ENCODE data around the gene NUSAP1. TPM values are rescaled to one million over a fixed set of nuclear protein-coding genes. Genes with fewer than 3 reads are reported as not detected.

The NUSAP1 gene
- total and polyA plus RNA-seq, 10 of the 15 experiments (the other 5 are each of a cell fraction or from before 2014, with no cell fraction given), result 158 to 315 (median 229) TPM

- TF ChIP-seq ATF2 (IDR thresholded peaks at IDR 0.05; ENCODE audit: low read length), result no peak
- no peak for TF ChIP-seq CHD4 (IDR thresholded peaks at IDR 0.05)
- TF ChIP-seq, protein P1, sequence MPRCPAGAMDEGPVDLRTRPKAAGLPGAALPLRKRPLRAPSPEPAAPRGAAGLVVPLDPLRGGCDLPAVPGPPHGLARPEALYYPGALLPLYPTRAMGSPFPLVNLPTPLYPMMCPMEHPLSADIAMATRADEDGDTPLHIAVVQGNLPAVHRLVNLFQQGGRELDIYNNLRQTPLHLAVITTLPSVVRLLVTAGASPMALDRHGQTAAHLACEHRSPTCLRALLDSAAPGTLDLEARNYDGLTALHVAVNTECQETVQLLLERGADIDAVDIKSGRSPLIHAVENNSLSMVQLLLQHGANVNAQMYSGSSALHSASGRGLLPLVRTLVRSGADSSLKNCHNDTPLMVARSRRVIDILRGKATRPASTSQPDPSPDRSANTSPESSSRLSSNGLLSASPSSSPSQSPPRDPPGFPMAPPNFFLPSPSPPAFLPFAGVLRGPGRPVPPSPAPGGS (IDR thresholded peaks at IDR 0.05; ENCODE audit: borderline replicate concordance, insufficient read depth, low read depth, low read length, poor library complexity, severe bottlenecking), result no peak
- no peak for TF ChIP-seq EGR1 (IDR thresholded peaks at IDR 0.05; ENCODE audit: borderline replicate concordance in 1 of 2, low read depth in 2 of 2, low read length in 2 of 2)
- no peak for TF ChIP-seq ZNF274 (IDR thresholded peaks at IDR 0.05; ENCODE audit: insufficient read depth, insufficient read length)
- TF ChIP-seq SIX5 (IDR thresholded peaks at IDR 0.05; ENCODE audit: low read depth, low read length, severe bottlenecking), result no peak
- peak; percentile 93 for TF ChIP-seq E2F4 (IDR thresholded peaks at IDR 0.05; ENCODE audit: low read depth, low read length)
- TF ChIP-seq JUNB (IDR thresholded peaks at IDR 0.05), result no peak
- no peak for TF ChIP-seq FOXK2 (IDR thresholded peaks at IDR 0.05)
- no peak for TF ChIP-seq SREBF2 (IDR thresholded peaks at IDR 0.05; ENCODE audit: low read length)
- no peak; the same call in 1 of the 2 replicates for TF ChIP-seq TBL1XR1 (IDR thresholded peaks at IDR 0.05; ENCODE audit: low read depth, low read length)
- peak; percentile 29; the same call in 1 of the 2 replicates for TF ChIP-seq NRF1 (conservative IDR thresholded peaks at IDR 0.05; ENCODE audit: low read depth, low read length)
- no peak; the same call in 1 of the 2 replicates for TF ChIP-seq EED (IDR thresholded peaks at IDR 0.05; ENCODE audit: low read depth)
- TF ChIP-seq MYB (IDR thresholded peaks at IDR 0.05; ENCODE audit: borderline replicate concordance, low read depth, low read length), result no peak
- no peak for TF ChIP-seq CEBPB (IDR thresholded peaks at IDR 0.05; ENCODE audit: borderline replicate concordance in 1 of 2, low read depth in 2 of 2, low read length in 2 of 2)
Observed at GRCh38 chr15:41332194-41333025, at the start of gene NUSAP1, which contains the start of gene OIP5 (continued).

All from GM12878 (cell line).